Ishikawa (cell line): Measurements from ENCODE around the gene FGF2.

Source experiments
- CEBPB ChIP-seq: IDR thresholded peaks from 2 replicates; pipeline ENCODE4 v1.6.1; 2012
- CREB1 ChIP-seq: IDR thresholded peaks from 2 replicates; pipeline ENCODE4 v1.6.1; 2012; ENCODE audit warnings: low read depth
- EP300 ChIP-seq: IDR thresholded peaks from 2 replicates; pipeline ENCODE4 v1.6.1; 2012; ENCODE audit warnings: borderline replicate concordance
- FOXM1 ChIP-seq: IDR thresholded peaks from 2 replicates; pipeline ENCODE4 v1.6.1; 2012; ENCODE audit warnings: low read depth, borderline replicate concordance
- NFIC ChIP-seq: IDR thresholded peaks from 2 replicates; pipeline ENCODE4 v1.6.1; 2012
- RAD21 ChIP-seq: IDR thresholded peaks from 2 replicates; pipeline ENCODE4 v1.6.1; 2012; ENCODE audit warnings: low read depth
- REST ChIP-seq: IDR thresholded peaks from 2 replicates; pipeline ENCODE4 v1.6.1; 2012; ENCODE audit warnings: low read depth, mild to moderate bottlenecking
- TAF1 ChIP-seq: IDR thresholded peaks from 2 replicates; pipeline ENCODE4 v1.6.1; 2012; ENCODE audit warnings: low read depth, mild to moderate bottlenecking
- TCF12 ChIP-seq: IDR thresholded peaks from 2 replicates; pipeline ENCODE4 v1.6.1; 2012; ENCODE audit warnings: low read depth
- TEAD4 ChIP-seq: IDR thresholded peaks from 2 replicates; pipeline ENCODE4 v1.6.1; 2012
- YY1 ChIP-seq: IDR thresholded peaks from 2 replicates; pipeline ENCODE4 v1.6.1; 2012; ENCODE audit warnings: low read depth
- ZBTB7A ChIP-seq: IDR thresholded peaks from 2 replicates; pipeline ENCODE4 v1.6.1; 2012; ENCODE audit warnings: low read depth
- TF ChIP-seq, protein P1 (sequence below): IDR thresholded peaks from 2 replicates; pipeline ENCODE4 v1.6.1; 2012
- TF ChIP-seq, protein P2 (sequence below): IDR thresholded peaks from 2 replicates; pipeline ENCODE4 v1.6.1; 2012

DNA sequence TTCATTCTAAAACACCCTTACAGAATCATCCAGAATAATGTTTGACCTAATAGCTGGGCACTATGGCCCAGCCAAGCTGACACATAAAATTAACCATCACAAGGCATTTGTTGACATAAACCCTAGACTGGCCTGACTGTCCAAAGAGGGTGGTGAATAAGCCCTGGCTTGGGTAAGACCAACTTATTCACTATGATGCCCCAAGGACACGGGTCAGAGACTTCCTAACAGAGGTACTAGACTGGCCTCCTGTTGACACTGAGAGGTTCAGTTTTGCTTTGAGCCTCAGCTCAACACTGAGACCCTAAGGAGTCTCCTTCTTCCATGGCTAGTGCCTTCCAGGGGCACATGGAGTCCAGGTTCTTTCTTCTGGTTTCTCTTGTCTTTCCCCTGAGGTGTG, 21.3 kb downstream of the FGF2 start:
- TF ChIP-seq YY1 (no peak), TCF12 (no peak), EP300 (no peak), RAD21 (no peak), CEBPB (no peak), TAF1 (no peak), TEAD4 (no peak), REST (no peak), ZBTB7A (no peak), CREB1 (no peak), NFIC (no peak), FOXM1 (no peak)
- TF ChIP-seq, protein P1, sequence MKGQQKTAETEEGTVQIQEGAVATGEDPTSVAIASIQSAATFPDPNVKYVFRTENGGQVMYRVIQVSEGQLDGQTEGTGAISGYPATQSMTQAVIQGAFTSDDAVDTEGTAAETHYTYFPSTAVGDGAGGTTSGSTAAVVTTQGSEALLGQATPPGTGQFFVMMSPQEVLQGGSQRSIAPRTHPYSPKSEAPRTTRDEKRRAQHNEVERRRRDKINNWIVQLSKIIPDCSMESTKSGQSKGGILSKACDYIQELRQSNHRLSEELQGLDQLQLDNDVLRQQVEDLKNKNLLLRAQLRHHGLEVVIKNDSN: no peak
- TF ChIP-seq, protein P2, sequence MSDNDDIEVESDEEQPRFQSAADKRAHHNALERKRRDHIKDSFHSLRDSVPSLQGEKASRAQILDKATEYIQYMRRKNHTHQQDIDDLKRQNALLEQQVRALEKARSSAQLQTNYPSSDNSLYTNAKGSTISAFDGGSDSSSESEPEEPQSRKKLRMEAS: no peak
